Breast epithelium (tissue), 3 donors: ENCODE data around the gene MEIKIN.

ENCODE experiments used
- CTCF ChIP-seq, 3 donors: fragments of 450-650 bp; IDR thresholded peaks; one replicate each; pipeline ENCODE4 v1.5.1; 2016 to 2017; ENCODE audit warnings: antibody characterized with exemption in 3 of 3, mild to moderate bottlenecking in 3 of 3, moderate library complexity in 3 of 3
- POLR2A ChIP-seq: fragments of 450-650 bp; IDR thresholded peaks from one replicate; pipeline ENCODE4 v1.6.1; 2016; ENCODE audit warnings: antibody characterized with exemption, mild to moderate bottlenecking, moderate library complexity
- POLR2AphosphoS5 ChIP-seq, 3 donors: sonication (generic); formaldehyde crosslinking; IDR thresholded peaks; one replicate each; pipeline ENCODE4 v1.6.1; 2017; ENCODE audit warnings: antibody characterized with exemption in 3 of 3

- no peak for TF ChIP-seq CTCF (IDR thresholded peaks at IDR 0.05)
- TF ChIP-seq POLR2AphosphoS5 (IDR thresholded peaks at IDR 0.05) = no peak
- TF ChIP-seq POLR2A = no peak
These were observed 43.1 kb upstream of the MEIKIN start for GRCh38 chr5:131988601-131989000.
